ENCODE results near the gene CX3CL1. TPM values are rescaled to one million over a fixed set of nuclear protein-coding genes. Genes with fewer than 3 reads are reported as not detected.

Gene CX3CL1
- polyA plus RNA-seq, 1 donor (not counting 4 experiments of a cell fraction or from before 2014, with no cell fraction given): 0.47 TPM

DNA sequence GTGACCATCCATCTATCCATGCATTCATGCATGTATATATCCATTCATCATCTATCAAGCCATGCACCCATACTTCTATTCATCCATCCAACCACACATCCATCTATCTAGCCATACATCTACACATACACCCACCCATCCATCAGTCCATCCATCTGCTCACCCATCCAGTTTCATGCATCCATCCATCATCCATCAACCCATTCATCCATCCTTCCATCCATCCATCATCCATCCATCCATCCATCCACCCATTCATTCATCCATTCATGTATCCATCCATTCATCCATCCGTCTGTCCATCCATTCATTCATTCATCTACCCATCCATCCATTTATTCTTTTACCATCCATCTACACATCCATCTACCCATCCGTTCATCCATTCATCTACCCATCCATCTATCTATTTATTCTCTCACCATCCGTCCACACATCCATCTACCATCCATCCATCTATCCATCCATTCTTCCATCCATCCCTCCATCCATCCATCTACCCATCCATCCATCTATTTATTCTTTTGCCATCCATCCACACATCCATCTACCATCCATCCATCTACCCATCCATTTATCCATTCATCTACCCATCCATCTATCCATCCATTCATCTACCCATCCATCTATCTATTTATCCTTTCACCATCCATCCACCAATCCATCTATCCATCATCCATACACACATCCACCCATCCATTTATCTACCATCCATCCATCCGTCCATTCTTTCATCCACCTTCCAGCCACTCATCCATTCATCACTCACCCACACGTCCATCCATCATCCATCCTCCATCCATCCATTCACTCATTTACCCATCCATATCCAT, 35.4 kb downstream of the CX3CL1 start:
- H3K27ac ChIP-seq (ENCODE audit: control insufficient read depth, insufficient read depth, low read length): no peak overlapping the region
- FAIRE-seq: no peak
- peaks cover 24% of the 10 kb centered on the region for H3K27me3 ChIP-seq (ENCODE audit: control insufficient read depth, extremely low read depth, insufficient read depth, low read length)
- H4K20me1 ChIP-seq (ENCODE audit: control insufficient read depth, extremely low read depth, insufficient read depth, low read length): no peaks in the 10 kb centered on the region
- TF ChIP-seq EZH2 (IDR thresholded peaks at IDR 0.05; ENCODE audit: low read length): no peak
- TF ChIP-seq, protein P1, sequence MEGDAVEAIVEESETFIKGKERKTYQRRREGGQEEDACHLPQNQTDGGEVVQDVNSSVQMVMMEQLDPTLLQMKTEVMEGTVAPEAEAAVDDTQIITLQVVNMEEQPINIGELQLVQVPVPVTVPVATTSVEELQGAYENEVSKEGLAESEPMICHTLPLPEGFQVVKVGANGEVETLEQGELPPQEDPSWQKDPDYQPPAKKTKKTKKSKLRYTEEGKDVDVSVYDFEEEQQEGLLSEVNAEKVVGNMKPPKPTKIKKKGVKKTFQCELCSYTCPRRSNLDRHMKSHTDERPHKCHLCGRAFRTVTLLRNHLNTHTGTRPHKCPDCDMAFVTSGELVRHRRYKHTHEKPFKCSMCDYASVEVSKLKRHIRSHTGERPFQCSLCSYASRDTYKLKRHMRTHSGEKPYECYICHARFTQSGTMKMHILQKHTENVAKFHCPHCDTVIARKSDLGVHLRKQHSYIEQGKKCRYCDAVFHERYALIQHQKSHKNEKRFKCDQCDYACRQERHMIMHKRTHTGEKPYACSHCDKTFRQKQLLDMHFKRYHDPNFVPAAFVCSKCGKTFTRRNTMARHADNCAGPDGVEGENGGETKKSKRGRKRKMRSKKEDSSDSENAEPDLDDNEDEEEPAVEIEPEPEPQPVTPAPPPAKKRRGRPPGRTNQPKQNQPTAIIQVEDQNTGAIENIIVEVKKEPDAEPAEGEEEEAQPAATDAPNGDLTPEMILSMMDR (optimal IDR thresholded peaks at IDR 0.05 in 1 of 3, IDR thresholded peaks at IDR 0.05 in 1 of 3, conservative IDR thresholded peaks at IDR 0.05 in 1 of 3; ENCODE audit: extremely low read depth in 1 of 3, insufficient read depth in 2 of 3, low read length in 3 of 3): no peak
- H3K9me3 ChIP-seq (ENCODE audit: control insufficient read depth, low read depth, low read length): peaks cover 1% of the 10 kb centered on the region
- H3K4me2 ChIP-seq (ENCODE audit: control insufficient read depth, extremely low read depth, insufficient read depth, low read depth, low read length): no peak overlapping the region
- no peaks in the 10 kb centered on the region for H3K9me1 ChIP-seq (ENCODE audit: control insufficient read depth, extremely low read depth, insufficient read depth, low read length)
- no peaks in the 10 kb centered on the region for H3K36me3 ChIP-seq (ENCODE audit: control insufficient read depth in 2 of 2, extremely low read depth in 1 of 2, insufficient read depth in 2 of 2, low read length in 2 of 2)
- DNase-seq (ENCODE audit: low read depth, low spot score): no peak
- dilution Hi-C loops (cut with MboI; ENCODE audit: extremely low pct_ligation_motif_present, low sequenced_read_pairs): no loop called here
- H3K4me3 ChIP-seq (ENCODE audit: control insufficient read depth in 2 of 3, extremely low read depth in 1 of 3, insufficient read depth in 2 of 3, low read depth in 1 of 3, low read length in 3 of 3): no peak overlapping the region
- H3K9ac ChIP-seq (ENCODE audit: control insufficient read depth, extremely low read depth, insufficient read depth, low read length): no peak overlapping the region
- peaks cover 11% of the 10 kb centered on the region for H3K4me1 ChIP-seq (ENCODE audit: control insufficient read depth, extremely low read depth, insufficient read depth, low read length)
- no peak overlapping the region for H2AFZ ChIP-seq (ENCODE audit: control insufficient read depth, low read length)
- H3K79me2 ChIP-seq (ENCODE audit: control insufficient read depth, insufficient read depth, low read length): no peaks in the 10 kb centered on the region

DNA sequence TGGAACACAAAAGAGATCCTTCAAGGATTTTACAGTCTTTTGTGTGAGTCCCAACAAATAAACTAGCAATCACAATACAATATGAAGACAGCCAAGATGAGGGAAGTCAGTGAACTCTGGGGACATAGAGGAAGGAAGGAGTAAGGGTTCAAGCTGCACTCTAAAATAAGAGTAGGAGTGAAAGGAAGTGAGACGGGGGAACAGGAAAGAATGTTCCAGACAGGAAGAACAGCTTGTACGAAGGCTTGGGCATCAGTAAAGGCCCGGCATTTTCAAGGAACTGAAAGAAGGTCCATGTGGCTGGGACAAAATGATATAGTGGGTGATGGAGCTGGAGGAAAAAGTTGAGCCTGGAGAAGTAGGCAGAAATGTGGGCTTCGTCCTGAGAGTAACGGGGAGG, 36.8 kb downstream of the CX3CL1 start:
- H3K9me3 ChIP-seq (ENCODE audit: control insufficient read depth, low read depth, low read length): peaks cover 1% of the 10 kb centered on the region
- dilution Hi-C loops (cut with MboI; ENCODE audit: extremely low pct_ligation_motif_present, low sequenced_read_pairs): no loop called here
- H3K27ac ChIP-seq (ENCODE audit: control insufficient read depth, insufficient read depth, low read length): no peak overlapping the region
- no peaks in the 10 kb centered on the region for H3K79me2 ChIP-seq (ENCODE audit: control insufficient read depth, insufficient read depth, low read length)
- H4K20me1 ChIP-seq (ENCODE audit: control insufficient read depth, extremely low read depth, insufficient read depth, low read length): no peaks in the 10 kb centered on the region
- H3K4me2 ChIP-seq (ENCODE audit: control insufficient read depth, extremely low read depth, insufficient read depth, low read depth, low read length): no peak overlapping the region
- H3K4me1 ChIP-seq (ENCODE audit: control insufficient read depth, extremely low read depth, insufficient read depth, low read length): peaks cover 11% of the 10 kb centered on the region
- no peak for FAIRE-seq
- H3K9me1 ChIP-seq (ENCODE audit: control insufficient read depth, extremely low read depth, insufficient read depth, low read length): no peaks in the 10 kb centered on the region
- H3K4me3 ChIP-seq (ENCODE audit: control insufficient read depth in 2 of 3, extremely low read depth in 1 of 3, insufficient read depth in 2 of 3, low read depth in 1 of 3, low read length in 3 of 3): no peak overlapping the region
- no peak for DNase-seq (ENCODE audit: low read depth, low spot score)
- TF ChIP-seq, protein P1 (optimal IDR thresholded peaks at IDR 0.05 in 1 of 3, IDR thresholded peaks at IDR 0.05 in 1 of 3, conservative IDR thresholded peaks at IDR 0.05 in 1 of 3; ENCODE audit: extremely low read depth in 1 of 3, insufficient read depth in 2 of 3, low read length in 3 of 3): no peak
- TF ChIP-seq EZH2 (IDR thresholded peaks at IDR 0.05; ENCODE audit: low read length): no peak
- H3K27me3 ChIP-seq (ENCODE audit: control insufficient read depth, extremely low read depth, insufficient read depth, low read length): peaks cover 29% of the 10 kb centered on the region
- H3K9ac ChIP-seq (ENCODE audit: control insufficient read depth, extremely low read depth, insufficient read depth, low read length): no peak overlapping the region
- no peak overlapping the region for H2AFZ ChIP-seq (ENCODE audit: control insufficient read depth, low read length)
- no peaks in the 10 kb centered on the region for H3K36me3 ChIP-seq (ENCODE audit: control insufficient read depth in 2 of 2, extremely low read depth in 1 of 2, insufficient read depth in 2 of 2, low read length in 2 of 2)

Measured in keratinocyte (primary cell).